A673 (cell line): ENCODE measurements around the gene ARHGEF19.

ENCODE experiments used
- CTCF ChIP-seq: fragments of 300-800, 200-600 bp; sonication (generic); conservative IDR thresholded peaks from 2 replicates; pipeline ENCODE4 v1.5.1; 2017; ENCODE audit warnings: low read depth, mild to moderate bottlenecking, antibody characterized with exemption, low read length, moderate library complexity, mixed read lengths
- EZH2 ChIP-seq: fragments of 200-600 bp; sonication (generic); IDR thresholded peaks from 2 replicates; pipeline ENCODE4 v1.6.1; 2017; ENCODE audit warnings: borderline replicate concordance, low read depth, mild to moderate bottlenecking, mixed read lengths, antibody characterized with exemption, low read length; ENCODE audit not compliant: poor library complexity, severe bottlenecking

- no peak for TF ChIP-seq CTCF
- no peak for TF ChIP-seq EZH2
Measured at GRCh38 chr1:16235347-16235746, 22.9 kb upstream of the ARHGEF19 start.
